ENCODE results near the gene GALNT18. TPM values are rescaled to one million over a fixed set of nuclear protein-coding genes. Genes with fewer than 3 reads are reported as not detected.

GALNT18 gene
- total and polyA plus RNA-seq, 4 donors, result 9.8 to 20.1 (median 12.8) TPM

- Histone ChIP-seq H3K4me1 (ENCODE audit: control insufficient read depth, insufficient read depth, low read length) (no peaks in the 10 kb centered on the region), H3K27me3 (ENCODE audit: control insufficient read depth, insufficient read depth, low read length) (no peaks in the 10 kb centered on the region)
Observed at GRCh38 chr11:11253497-11253896, 368.3 kb downstream of the GALNT18 start.

GRCh38 chr11:11252403-11252802 lies 369.4 kb downstream of the GALNT18 start:
- 88% methylated on average over 6 of the region's 6 CpGs for WGBS (ENCODE audit: insufficient coverage)
- Histone ChIP-seq H3K36me3 (ENCODE audit: control insufficient read depth, insufficient read depth, low read length) (no peaks in the 10 kb centered on the region), H3K27ac (ENCODE audit: low read depth, low read length) (no peak overlapping the region), H3K4me3 (ENCODE audit: low read depth, low read length) (no peak overlapping the region), H3K9me3 (ENCODE audit: control insufficient read depth, insufficient read depth, low read length) (no peaks in the 10 kb centered on the region), H3K4me1 (ENCODE audit: control insufficient read depth, insufficient read depth, low read length) (no peaks in the 10 kb centered on the region), H3K27me3 (ENCODE audit: control insufficient read depth, insufficient read depth, low read length) (no peaks in the 10 kb centered on the region)
- DNase-seq (ENCODE audit: low read depth in 4 of 6, low spot score in 6 of 6), result peak in 1 of 6 donors; percentile 49

More at GRCh38 chr11:11253497-11253896, 368.3 kb downstream of the GALNT18 start:
- no peak overlapping the region for H3K27ac ChIP-seq (ENCODE audit: low read depth, low read length)
- no peak for DNase-seq (ENCODE audit: low read depth in 4 of 6, low spot score in 6 of 6)
- 73% methylated on average over 3 of the region's 4 CpGs for WGBS (ENCODE audit: insufficient coverage)
- no peaks in the 10 kb centered on the region for H3K36me3 ChIP-seq (ENCODE audit: control insufficient read depth, insufficient read depth, low read length)
- no peaks in the 10 kb centered on the region for H3K9me3 ChIP-seq (ENCODE audit: control insufficient read depth, insufficient read depth, low read length)
- no peak overlapping the region for H3K4me3 ChIP-seq (ENCODE audit: low read depth, low read length)

GRCh38 chr11:11251394-11251970 lies 370.3 kb downstream of the GALNT18 start:
- Histone ChIP-seq H3K36me3 (ENCODE audit: control insufficient read depth, insufficient read depth, low read length) (no peaks in the 10 kb centered on the region), H3K9me3 (ENCODE audit: control insufficient read depth, insufficient read depth, low read length) (no peaks in the 10 kb centered on the region), H3K27me3 (ENCODE audit: control insufficient read depth, insufficient read depth, low read length) (no peaks in the 10 kb centered on the region), H3K27ac (ENCODE audit: low read depth, low read length) (no peak overlapping the region), H3K4me3 (ENCODE audit: low read depth, low read length) (no peak overlapping the region), H3K4me1 (ENCODE audit: control insufficient read depth, insufficient read depth, low read length) (no peaks in the 10 kb centered on the region)
- 80% methylated on average over 4 of the region's 4 CpGs for WGBS (ENCODE audit: insufficient coverage)
- DNase-seq (ENCODE audit: low read depth in 4 of 6, low spot score in 6 of 6), result no peak

GRCh38 chr11:11250470-11250869 lies 371.3 kb downstream of the GALNT18 start:
- Histone ChIP-seq H3K4me3 (ENCODE audit: low read depth, low read length) (no peak overlapping the region), H3K4me1 (ENCODE audit: control insufficient read depth, insufficient read depth, low read length) (no peaks in the 10 kb centered on the region), H3K27me3 (ENCODE audit: control insufficient read depth, insufficient read depth, low read length) (no peaks in the 10 kb centered on the region), H3K27ac (ENCODE audit: low read depth, low read length) (no peak overlapping the region), H3K36me3 (ENCODE audit: control insufficient read depth, insufficient read depth, low read length) (no peaks in the 10 kb centered on the region), H3K9me3 (ENCODE audit: control insufficient read depth, insufficient read depth, low read length) (no peaks in the 10 kb centered on the region)
- DNase-seq (ENCODE audit: low read depth in 4 of 6, low spot score in 6 of 6), result no peak
- 38% methylated on average over 2 of the region's 2 CpGs for WGBS (ENCODE audit: insufficient coverage)

- WGBS (ENCODE audit: insufficient coverage), result 100% methylated on average over 1 of the region's 2 CpGs
- Histone ChIP-seq H3K9me3 (ENCODE audit: control insufficient read depth, insufficient read depth, low read length) (no peaks in the 10 kb centered on the region), H3K36me3 (ENCODE audit: control insufficient read depth, insufficient read depth, low read length) (no peaks in the 10 kb centered on the region), H3K4me1 (ENCODE audit: control insufficient read depth, insufficient read depth, low read length) (peaks cover 11% of the 10 kb centered on the region), H3K27ac (ENCODE audit: low read depth, low read length) (no peak overlapping the region), H3K27me3 (ENCODE audit: control insufficient read depth, insufficient read depth, low read length) (no peaks in the 10 kb centered on the region), H3K4me3 (ENCODE audit: low read depth, low read length) (no peak overlapping the region)
- no peak for DNase-seq (ENCODE audit: low read depth in 4 of 6, low spot score in 6 of 6)
Observed at GRCh38 chr11:11247576-11247975, 374.2 kb downstream of the GALNT18 start.

- H3K4me1 ChIP-seq (ENCODE audit: control insufficient read depth, insufficient read depth, low read length), result peaks cover 11% of the 10 kb centered on the region
- H3K27ac ChIP-seq (ENCODE audit: low read depth, low read length), result no peak overlapping the region
- WGBS (ENCODE audit: insufficient coverage), result no CpG with 5 or more reads among the region's 6 CpGs
- DNase-seq (ENCODE audit: low read depth in 4 of 6, low spot score in 6 of 6), result peak in 1 of 6 donors; percentile 41
- H3K9me3 ChIP-seq (ENCODE audit: control insufficient read depth, insufficient read depth, low read length), result no peaks in the 10 kb centered on the region
- H3K36me3 ChIP-seq (ENCODE audit: control insufficient read depth, insufficient read depth, low read length), result no peaks in the 10 kb centered on the region
- no peaks in the 10 kb centered on the region for H3K27me3 ChIP-seq (ENCODE audit: control insufficient read depth, insufficient read depth, low read length)
- H3K4me3 ChIP-seq (ENCODE audit: low read depth, low read length), result no peak overlapping the region
Observed at GRCh38 chr11:11247086-11247485, 374.7 kb downstream of the GALNT18 start.

DNA sequence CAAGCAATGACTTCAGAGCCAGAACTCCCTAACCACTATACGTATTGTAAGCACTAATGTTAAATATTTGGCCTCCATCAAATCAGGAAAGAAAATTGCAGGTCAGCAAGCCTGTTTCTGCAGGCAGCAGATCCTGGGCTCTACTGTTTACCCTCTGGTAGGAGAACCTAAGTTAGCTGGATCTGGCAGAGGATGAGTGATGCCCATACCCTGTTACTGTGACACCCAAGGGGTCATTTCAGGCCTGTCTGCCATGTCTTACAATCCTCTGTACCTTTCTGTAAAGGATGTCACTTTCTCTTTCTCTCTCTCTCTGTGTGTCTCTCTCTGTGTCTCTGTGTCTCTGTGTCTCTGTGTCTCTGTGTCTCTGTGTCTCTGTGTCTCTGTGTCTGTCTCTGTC lies 375.6 kb downstream of the GALNT18 start:
- peaks cover 11% of the 10 kb centered on the region for H3K4me1 ChIP-seq (ENCODE audit: control insufficient read depth, insufficient read depth, low read length)
- no peaks in the 10 kb centered on the region for H3K36me3 ChIP-seq (ENCODE audit: control insufficient read depth, insufficient read depth, low read length)
- no peak for DNase-seq (ENCODE audit: low read depth in 4 of 6, low spot score in 6 of 6)
- no peaks in the 10 kb centered on the region for H3K9me3 ChIP-seq (ENCODE audit: control insufficient read depth, insufficient read depth, low read length)
- H3K27me3 ChIP-seq (ENCODE audit: control insufficient read depth, insufficient read depth, low read length), result no peaks in the 10 kb centered on the region
- H3K4me3 ChIP-seq (ENCODE audit: low read depth, low read length), result no peak overlapping the region
- WGBS (ENCODE audit: insufficient coverage), result no CpG with 5 or more reads among the region's 1 CpG
- H3K27ac ChIP-seq (ENCODE audit: low read depth, low read length), result no peak overlapping the region

- Histone ChIP-seq H3K27ac (ENCODE audit: low read depth, low read length) (no peak overlapping the region), H3K4me3 (ENCODE audit: low read depth, low read length) (no peak overlapping the region), H3K27me3 (ENCODE audit: control insufficient read depth, insufficient read depth, low read length) (no peaks in the 10 kb centered on the region), H3K4me1 (ENCODE audit: control insufficient read depth, insufficient read depth, low read length) (peaks cover 11% of the 10 kb centered on the region), H3K36me3 (ENCODE audit: control insufficient read depth, insufficient read depth, low read length) (no peaks in the 10 kb centered on the region), H3K9me3 (ENCODE audit: control insufficient read depth, insufficient read depth, low read length) (no peaks in the 10 kb centered on the region)
- WGBS (ENCODE audit: insufficient coverage), result no CpG with 5 or more reads among the region's 3 CpGs
- peak in 1 of 6 donors; percentile 39 for DNase-seq (ENCODE audit: low read depth in 4 of 6, low spot score in 6 of 6)
Observed at GRCh38 chr11:11245453-11245852, 376.4 kb downstream of the GALNT18 start.

DNA sequence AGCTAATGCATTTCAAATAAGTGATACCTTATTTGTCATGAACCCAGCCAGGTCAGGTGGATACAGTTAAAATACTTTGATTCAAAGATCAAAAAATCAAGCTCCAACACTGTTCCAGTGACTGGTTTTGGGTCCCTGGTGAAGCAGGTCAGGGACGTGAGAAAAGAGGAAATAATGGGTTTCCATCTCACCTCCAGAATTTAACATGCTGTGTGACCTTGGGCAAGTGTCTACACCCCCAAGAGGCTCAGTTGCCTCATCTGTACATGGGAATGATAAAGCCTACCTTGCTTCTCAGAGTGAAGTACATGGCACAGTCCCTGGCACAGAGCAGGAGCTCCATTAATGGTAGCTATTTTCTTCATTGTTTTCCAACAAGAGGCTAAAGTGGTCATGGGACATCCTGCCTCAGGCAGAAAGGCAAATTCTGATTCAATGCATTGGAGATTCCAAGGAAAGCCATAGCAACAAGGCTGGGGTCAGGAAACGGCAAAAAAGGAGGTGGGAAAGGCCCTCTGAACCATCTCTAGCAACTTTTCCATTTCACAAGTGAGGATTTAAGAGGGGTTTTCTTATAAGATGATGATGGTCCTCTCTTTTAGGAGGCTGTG lies 377.2 kb downstream of the GALNT18 start:
- Histone ChIP-seq H3K4me3 (ENCODE audit: low read depth, low read length) (no peak overlapping the region), H3K9me3 (ENCODE audit: control insufficient read depth, insufficient read depth, low read length) (no peaks in the 10 kb centered on the region), H3K27me3 (ENCODE audit: control insufficient read depth, insufficient read depth, low read length) (no peaks in the 10 kb centered on the region), H3K27ac (ENCODE audit: low read depth, low read length) (peak overlapping the region; percentile 49), H3K4me1 (ENCODE audit: control insufficient read depth, insufficient read depth, low read length) (peaks cover 11% of the 10 kb centered on the region), H3K36me3 (ENCODE audit: control insufficient read depth, insufficient read depth, low read length) (no peaks in the 10 kb centered on the region)
- 83% methylated on average over 1 of the region's 2 CpGs for WGBS (ENCODE audit: insufficient coverage)
- DNase-seq (ENCODE audit: low read depth in 4 of 6, low spot score in 6 of 6), result no peak

Measured in spinal cord (tissue), 10 donors.